Ascending aorta (tissue), 2 donors: ENCODE results near the gene EFTUD2. TPM values are rescaled to one million over a fixed set of nuclear protein-coding genes. Genes with fewer than 3 reads are reported as not detected.

Experiments
- DNase-seq, 2 donors: peaks; one replicate each; pipeline ENCODE4 v3.0.0-alpha.2; 2019; ENCODE audit warnings: low spot score in 2 of 2
- H3K27ac ChIP-seq, 2 donors: fragments of 200-600 bp; sonication (generic); one replicate each; pipeline ENCODE4 v1.5.1; 2016 to 2017; ENCODE audit warnings: mild to moderate bottlenecking in 1 of 2
- H3K27me3 ChIP-seq: fragments of 200-600 bp; sonication (generic); one replicate; pipeline ENCODE4 v1.5.1; 2017
- H3K36me3 ChIP-seq, 2 donors: fragments of 200-600 bp; sonication (generic); one replicate each; pipeline ENCODE4 v1.5.1; 2016
- H3K4me1 ChIP-seq, 2 donors: fragments of 200-600 bp; sonication (generic); one replicate each; pipeline ENCODE4 v1.5.1; 2016 to 2017; ENCODE audit warnings: mild to moderate bottlenecking in 1 of 2
- H3K4me3 ChIP-seq, 2 donors: fragments of 200-600 bp; sonication (generic); one replicate each; pipeline ENCODE4 v1.5.1; 2016 to 2017; ENCODE audit warnings: mild to moderate bottlenecking in 1 of 2
- H3K9me3 ChIP-seq, 2 donors: fragments of 200-600 bp; sonication (generic); one replicate each; pipeline ENCODE4 v1.5.1; 2016
- CTCF ChIP-seq, 3 experiments: fragments of 200-600 bp in 2 of 3; fragments of 450-650 bp in 1 of 3; sonication (generic) in 2 of 3; IDR thresholded peaks; one replicate each; pipeline ENCODE4 v1.5.1; 2016 to 2019; ENCODE audit warnings: antibody characterized with exemption in 3 of 3, mild to moderate bottlenecking in 1 of 3, moderate library complexity in 1 of 3
- intact Hi-C: fragments of 100-400 bp; cut with DNase I; formaldehyde crosslinking; loops from one replicate; pipeline ENCODE4 v1.15.1; 2023
- total RNA-seq: library from RNA; depleted of rRNA; stranded (reverse); fragments of >200 nt; gene quantifications from one replicate; pipeline ENCODE4 v1.1.0, GENCODE V29; 2016

The EFTUD2 gene
- total RNA-seq, 1 donor from 2014 or later = 126 TPM

- Histone ChIP-seq H3K36me3 (no peaks in the 10 kb centered on the region), H3K4me1 (peaks cover 12 to 29% of the 10 kb centered on the region in 2 donors), H3K4me3 (no peak overlapping the region), H3K27me3 (no peaks in the 10 kb centered on the region), H3K27ac (peak overlapping the region; percentile 64 to 81), H3K9me3 (no peaks in the 10 kb centered on the region)
- TF ChIP-seq CTCF (IDR thresholded peaks at IDR 0.05) = no peak
- no peak for DNase-seq
- intact Hi-C loops = loop anchor here (5.0 kb wide), 1 partner anchor 281 kb away; no protein-coding TSS in a partner anchor
Measured at GRCh38 chr17:44915862-44916780, 16.9 kb upstream of the EFTUD2 start.

- H3K36me3 ChIP-seq = no peaks in the 10 kb centered on the region
- no peaks in the 10 kb centered on the region for H3K27me3 ChIP-seq
- H3K4me3 ChIP-seq = peak within 1 kb of the TSS in 1 of 2 donors; percentile 34
- H3K4me1 ChIP-seq = peaks cover 12 to 29% of the 10 kb centered on the region in 2 donors
- no peak for TF ChIP-seq CTCF (IDR thresholded peaks at IDR 0.05)
- no peaks in the 10 kb centered on the region for H3K9me3 ChIP-seq
- H3K27ac ChIP-seq = peak within 1 kb of the TSS; percentile 64 to 81
- no peak for DNase-seq
- intact Hi-C loops = loop anchor here (5.0 kb wide), 1 partner anchor 282 kb away; no protein-coding TSS in a partner anchor
Measured at GRCh38 chr17:44915321-44915726, 16.1 kb upstream of the EFTUD2 start, which contains the start of gene GFAP. Gene GFAP (minus strand): TSS chr17:44915500. CDS start chr17:44915486, 14 bp downstream.

- peak overlapping the region in 1 of 2 donors; percentile 34 for H3K4me3 ChIP-seq
- no peak for DNase-seq
- peaks cover 12 to 29% of the 10 kb centered on the region in 2 donors for H3K4me1 ChIP-seq
- TF ChIP-seq CTCF (IDR thresholded peaks at IDR 0.05) = no peak
- no peaks in the 10 kb centered on the region for H3K36me3 ChIP-seq
- peak overlapping the region in 1 of 2 donors; percentile 47 for H3K27ac ChIP-seq
- H3K27me3 ChIP-seq = no peaks in the 10 kb centered on the region
- no peaks in the 10 kb centered on the region for H3K9me3 ChIP-seq
- intact Hi-C loops = loop anchor here (5.0 kb wide), 1 partner anchor 283 kb away; no protein-coding TSS in a partner anchor
Measured at GRCh38 chr17:44914698-44915271, 15.5 kb upstream of the EFTUD2 start.

GRCh38 chr17:44914148-44914547, 14.9 kb upstream of the EFTUD2 start:
- intact Hi-C loops = no loop called here
- H3K27me3 ChIP-seq = no peaks in the 10 kb centered on the region
- H3K9me3 ChIP-seq = no peaks in the 10 kb centered on the region
- H3K27ac ChIP-seq = no peak overlapping the region
- no peaks in the 10 kb centered on the region for H3K36me3 ChIP-seq
- H3K4me3 ChIP-seq = no peak overlapping the region
- H3K4me1 ChIP-seq = peaks cover 12 to 29% of the 10 kb centered on the region in 2 donors
- TF ChIP-seq CTCF (IDR thresholded peaks at IDR 0.05) = no peak
- no peak for DNase-seq

GRCh38 chr17:44913676-44914075, 14.4 kb upstream of the EFTUD2 start:
- no peak for TF ChIP-seq CTCF (IDR thresholded peaks at IDR 0.05)
- no peak for DNase-seq
- Histone ChIP-seq H3K27me3 (no peaks in the 10 kb centered on the region), H3K36me3 (no peaks in the 10 kb centered on the region), H3K4me1 (peaks cover 12 to 29% of the 10 kb centered on the region in 2 donors), H3K4me3 (no peak overlapping the region), H3K27ac (no peak overlapping the region), H3K9me3 (no peaks in the 10 kb centered on the region)
- intact Hi-C loops = no loop called here
